Thyroid gland (tissue), 4 donors: ENCODE measurements around the gene EHMT1. TPM values are rescaled to one million over a fixed set of nuclear protein-coding genes. Genes with fewer than 3 reads are reported as not detected.

Experiments
- DNase-seq, 2 donors: peaks; one replicate each; pipeline ENCODE4 v3.0.0-alpha.2; 2019
- H3K27ac ChIP-seq, 3 donors: fragments of 200-600 bp; sonication (generic); 1 replicate in 2 of 3; 2 replicates in 1 of 3; pipeline ENCODE4 v1.5.1; 2016 to 2019; ENCODE audit warnings: mild to moderate bottlenecking in 1 of 3, moderate library complexity in 1 of 3
- H3K27me3 ChIP-seq: fragments of 200-600 bp; sonication (generic); one replicate; pipeline ENCODE4 v1.5.1; 2019
- H3K36me3 ChIP-seq, 2 donors: fragments of 200-600 bp; sonication (generic); one replicate each; pipeline ENCODE4 v1.5.1; 2016 to 2019
- H3K4me1 ChIP-seq, 2 donors: fragments of 200-600 bp; sonication (generic); one replicate each; pipeline ENCODE4 v1.5.1; 2017 to 2019
- H3K4me3 ChIP-seq, 3 donors: fragments of 200-600 bp; sonication (generic); replicated peaks in 1 of 3; 1 replicate in 2 of 3; 2 replicates in 1 of 3; pipeline ENCODE4 v1.5.1; 2016; ENCODE audit warnings: mild to moderate bottlenecking in 1 of 3
- H3K9me3 ChIP-seq: fragments of 200-600 bp; sonication (generic); one replicate; pipeline ENCODE4 v1.5.1; 2017
- POLR2A ChIP-seq, 2 donors: fragments of 450-650 bp; IDR thresholded peaks; one replicate each; pipeline ENCODE4 v1.6.1; 2017; ENCODE audit warnings: antibody characterized with exemption in 2 of 2, mild to moderate bottlenecking in 2 of 2, moderate library complexity in 1 of 2
- WGBS, 2 donors: methylation state at CpG; one replicate each; pipeline ENCODE4 v1.1.5; 2017; 5-methylcytosine and 5-hydroxymethylcytosine counted together
- intact Hi-C: fragments of 100-400 bp; cut with DNase I; formaldehyde crosslinking; loops from one replicate; pipeline ENCODE4 v1.15.1; 2023
- total RNA-seq, 4 donors: library from RNA; depleted of rRNA; stranded (reverse); fragments of >200 nt; gene quantifications; one replicate each; pipeline ENCODE4 v1.2.3, GENCODE V29; 2016
- TF ChIP-seq, protein P1 (sequence below), 6 experiments: fragments of 200-600 bp in 3 of 6; fragments of 450-650 bp in 3 of 6; sonication (generic) in 3 of 6; IDR thresholded peaks; one replicate each; pipeline ENCODE4 v1.5.1; 2016 to 2019; ENCODE audit warnings: antibody characterized with exemption in 6 of 6, mild to moderate bottlenecking in 2 of 6, inconsistent platforms in 1 of 6, moderate library complexity in 1 of 6

The EHMT1 gene
- total RNA-seq, 4 donors from 2014 or later, result 56.8 to 99.5 (median 94.4) TPM

GRCh38 chr9:137642118-137642601 lies 23.4 kb downstream of the EHMT1 start:
- Histone ChIP-seq H3K9me3 (no peaks in the 10 kb centered on the region), H3K27me3 (no peaks in the 10 kb centered on the region), H3K4me1 (peaks cover 6 to 7% of the 10 kb centered on the region in 2 donors), H3K27ac (no peak overlapping the region), H3K4me3 (no peak overlapping the region), H3K36me3 (no peaks in the 10 kb centered on the region)
- no peak for TF ChIP-seq POLR2A (IDR thresholded peaks at IDR 0.05)
- TF ChIP-seq, protein P1, sequence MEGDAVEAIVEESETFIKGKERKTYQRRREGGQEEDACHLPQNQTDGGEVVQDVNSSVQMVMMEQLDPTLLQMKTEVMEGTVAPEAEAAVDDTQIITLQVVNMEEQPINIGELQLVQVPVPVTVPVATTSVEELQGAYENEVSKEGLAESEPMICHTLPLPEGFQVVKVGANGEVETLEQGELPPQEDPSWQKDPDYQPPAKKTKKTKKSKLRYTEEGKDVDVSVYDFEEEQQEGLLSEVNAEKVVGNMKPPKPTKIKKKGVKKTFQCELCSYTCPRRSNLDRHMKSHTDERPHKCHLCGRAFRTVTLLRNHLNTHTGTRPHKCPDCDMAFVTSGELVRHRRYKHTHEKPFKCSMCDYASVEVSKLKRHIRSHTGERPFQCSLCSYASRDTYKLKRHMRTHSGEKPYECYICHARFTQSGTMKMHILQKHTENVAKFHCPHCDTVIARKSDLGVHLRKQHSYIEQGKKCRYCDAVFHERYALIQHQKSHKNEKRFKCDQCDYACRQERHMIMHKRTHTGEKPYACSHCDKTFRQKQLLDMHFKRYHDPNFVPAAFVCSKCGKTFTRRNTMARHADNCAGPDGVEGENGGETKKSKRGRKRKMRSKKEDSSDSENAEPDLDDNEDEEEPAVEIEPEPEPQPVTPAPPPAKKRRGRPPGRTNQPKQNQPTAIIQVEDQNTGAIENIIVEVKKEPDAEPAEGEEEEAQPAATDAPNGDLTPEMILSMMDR (IDR thresholded peaks at IDR 0.05), result no peak
- intact Hi-C loops, result no loop called here
- no peak for DNase-seq
- WGBS, 2 donors, result 95 to 98% methylated on average over 10 of the region's 10 CpGs

- no peaks in the 10 kb centered on the region for H3K27me3 ChIP-seq
- no peaks in the 10 kb centered on the region for H3K9me3 ChIP-seq
- no peak for TF ChIP-seq POLR2A (IDR thresholded peaks at IDR 0.05)
- TF ChIP-seq, protein P1 (IDR thresholded peaks at IDR 0.05), result no peak
- H3K4me3 ChIP-seq, result no peak overlapping the region
- no peak overlapping the region for H3K27ac ChIP-seq
- no peaks in the 10 kb centered on the region for H3K36me3 ChIP-seq
- intact Hi-C loops, result no loop called here
- 89 to 90% methylated on average over 5 of the region's 5 CpGs for whole genome bisulfite sequencing, 2 donors
- peaks cover 6 to 7% of the 10 kb centered on the region in 2 donors for H3K4me1 ChIP-seq
- no peak for DNase-seq
These were observed 24.1 kb downstream of the EHMT1 start for GRCh38 chr9:137642892-137643291.

DNA sequence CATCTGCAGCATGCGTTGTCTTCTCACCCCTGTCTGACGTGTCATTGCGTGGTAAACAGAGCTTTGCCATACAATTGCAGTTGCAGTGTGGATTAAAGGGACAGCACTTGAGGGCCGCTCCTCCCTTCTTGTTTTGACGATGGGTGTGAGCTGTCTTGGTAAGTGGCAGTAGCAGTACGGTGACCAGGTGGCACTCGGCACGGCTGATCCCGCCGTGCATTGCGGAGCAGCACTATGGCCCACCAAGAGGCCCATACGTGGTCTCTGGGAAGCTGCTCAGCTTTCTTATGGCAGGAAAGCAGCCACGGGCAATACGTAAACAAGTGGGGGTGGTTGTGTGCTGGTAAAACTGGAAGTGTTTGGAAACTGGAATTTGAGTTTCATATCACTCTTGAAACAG lies 25.1 kb downstream of the EHMT1 start:
- intact Hi-C loops, result no loop called here
- no peak for DNase-seq
- TF ChIP-seq POLR2A (IDR thresholded peaks at IDR 0.05), result no peak
- TF ChIP-seq, protein P1 (IDR thresholded peaks at IDR 0.05), result no peak
- no peaks in the 10 kb centered on the region for H3K36me3 ChIP-seq
- peaks cover 6 to 7% of the 10 kb centered on the region in 2 donors for H3K4me1 ChIP-seq
- no peak overlapping the region for H3K27ac ChIP-seq
- 93 to 94% methylated on average over 14 of the region's 14 CpGs for WGBS, 2 donors
- no peaks in the 10 kb centered on the region for H3K9me3 ChIP-seq
- no peaks in the 10 kb centered on the region for H3K27me3 ChIP-seq
- H3K4me3 ChIP-seq, result no peak overlapping the region

GRCh38 chr9:137645211-137645610 lies 26.4 kb downstream of the EHMT1 start:
- DNase-seq, result no peak
- intact Hi-C loops, result no loop called here
- 83 to 89% methylated on average over 5 of the region's 5 CpGs for WGBS, 2 donors
- Histone ChIP-seq H3K9me3 (no peaks in the 10 kb centered on the region), H3K4me1 (peaks cover 0 to 6% of the 10 kb centered on the region in 2 donors), H3K27me3 (no peaks in the 10 kb centered on the region), H3K27ac (no peak overlapping the region), H3K4me3 (no peak overlapping the region), H3K36me3 (no peaks in the 10 kb centered on the region)
- TF ChIP-seq POLR2A (IDR thresholded peaks at IDR 0.05), result no peak
- TF ChIP-seq, protein P1 (IDR thresholded peaks at IDR 0.05), result no peak

- DNase-seq, result no peak
- H3K27ac ChIP-seq, result no peak overlapping the region
- H3K4me3 ChIP-seq, result no peak overlapping the region
- no peaks in the 10 kb centered on the region for H3K9me3 ChIP-seq
- H3K27me3 ChIP-seq, result no peaks in the 10 kb centered on the region
- TF ChIP-seq, protein P1 (IDR thresholded peaks at IDR 0.05), result no peak
- TF ChIP-seq POLR2A (IDR thresholded peaks at IDR 0.05), result no peak
- intact Hi-C loops, result no loop called here
- no peaks in the 10 kb centered on the region for H3K36me3 ChIP-seq
- H3K4me1 ChIP-seq, result peaks cover 0 to 6% of the 10 kb centered on the region in 2 donors
- WGBS, 2 donors, result 86 to 91% methylated on average over 12 to 13 of the region's 13 CpGs
These were observed 27.5 kb downstream of the EHMT1 start for GRCh38 chr9:137646341-137646740.
